Activated T-cell treated with anti-CD3 and anti-CD28 coated beads, Interleukin-2, amount 50 U/mL, for 48 hours (primary cell): ENCODE measurements around the gene SSBP2.
"Not testable (repeated sequence)": the region's sequence is repeated elsewhere in the genome, so short reads cannot be mapped to it uniquely, and the experiment has no call there.

Experiments
- DNase-seq, 2 experiments: peaks; one replicate each; pipeline ENCODE4 v3.0.0-alpha.2; 2020

The SSBP2 gene

DNA sequence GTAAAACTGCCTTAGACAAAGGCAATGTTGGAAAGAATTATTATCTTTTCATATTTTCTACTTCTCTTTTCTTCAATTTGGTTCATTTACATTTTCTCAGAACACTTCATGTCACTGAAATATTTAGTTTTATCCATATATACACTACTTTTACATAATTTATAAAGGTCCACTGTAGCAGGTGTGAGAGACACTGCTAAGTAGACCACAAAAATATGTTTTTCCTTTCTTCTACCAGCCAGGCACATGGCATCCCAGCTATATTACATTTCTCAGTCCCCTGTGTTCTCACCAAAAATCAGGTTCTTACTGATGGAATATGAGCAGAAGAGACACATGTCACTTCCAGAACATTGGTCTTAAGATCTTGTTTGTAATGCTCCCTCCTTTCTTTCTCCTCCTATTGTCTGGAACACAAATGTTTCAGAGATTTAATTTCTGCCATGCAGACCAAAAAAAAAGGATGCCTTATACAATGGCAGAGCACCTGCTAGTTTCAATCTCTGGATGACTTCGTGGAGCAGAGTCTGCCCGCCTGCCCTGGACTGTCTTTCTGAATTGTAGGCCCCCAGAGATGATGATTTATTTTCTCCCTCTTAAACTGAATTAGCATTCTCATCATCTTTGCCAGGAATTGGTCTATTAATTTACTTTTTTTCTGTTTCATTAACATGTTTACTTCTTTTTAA, 231.5 kb downstream of the SSBP2 start:
- DNase-seq: no peak

DNA sequence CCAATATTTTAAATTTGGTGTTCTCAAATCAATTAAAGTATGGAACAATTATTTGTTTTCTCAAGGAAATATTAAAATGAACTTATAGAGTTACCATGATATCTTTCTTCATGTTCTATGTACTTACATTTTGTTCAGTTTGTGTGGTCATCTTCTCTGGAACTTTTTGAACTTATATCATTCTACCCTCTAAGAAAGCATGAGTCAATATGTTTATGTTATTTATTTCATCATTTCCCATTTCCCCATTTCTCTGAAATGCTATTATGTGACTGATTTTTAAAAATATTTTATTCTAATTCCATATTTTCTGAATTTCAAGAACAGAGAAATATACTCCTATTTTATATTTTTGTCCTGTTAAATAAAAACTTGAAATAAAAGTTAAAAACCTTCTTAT, 233.4 kb downstream of the SSBP2 start:
- no peak for DNase-seq

DNA sequence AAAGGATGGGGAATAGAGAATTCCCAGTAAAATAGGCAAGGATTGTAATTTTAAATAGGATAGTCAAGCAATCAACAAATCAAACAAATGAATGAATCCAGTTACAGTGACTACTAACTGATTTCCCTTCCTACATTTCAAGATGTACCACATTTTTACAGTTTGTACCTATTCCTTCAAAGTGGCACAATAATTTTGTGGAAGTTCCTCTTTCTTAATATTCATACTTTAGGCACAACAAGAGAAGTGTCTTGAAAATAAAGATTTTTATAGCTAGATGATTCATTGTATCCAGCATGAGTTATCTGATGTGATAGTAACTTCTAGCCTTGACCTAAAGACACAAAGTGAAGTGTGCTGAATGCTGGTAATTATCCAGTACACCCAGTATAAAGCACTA, 234.8 kb downstream of the SSBP2 start:
- DNase-seq: no peak

DNA sequence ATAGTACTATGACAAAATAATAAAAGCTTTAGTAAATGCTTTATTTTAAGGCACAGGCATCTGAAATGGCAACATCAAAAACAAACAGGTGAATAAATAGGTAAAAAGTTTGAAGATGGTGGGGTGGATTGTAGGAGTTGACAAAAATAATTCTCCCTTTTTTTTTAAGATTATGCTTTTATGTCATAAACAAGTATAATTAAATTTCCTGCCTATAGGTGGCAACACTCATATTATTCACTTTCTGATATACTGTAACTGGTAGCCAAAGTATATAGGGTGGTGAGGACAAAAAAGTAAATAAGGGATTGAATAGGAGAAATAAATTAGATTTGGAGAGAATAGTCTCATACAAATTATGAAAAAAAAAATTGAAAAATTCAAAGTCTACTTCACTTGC, 236.9 kb downstream of the SSBP2 start:
- no peak for DNase-seq

DNA sequence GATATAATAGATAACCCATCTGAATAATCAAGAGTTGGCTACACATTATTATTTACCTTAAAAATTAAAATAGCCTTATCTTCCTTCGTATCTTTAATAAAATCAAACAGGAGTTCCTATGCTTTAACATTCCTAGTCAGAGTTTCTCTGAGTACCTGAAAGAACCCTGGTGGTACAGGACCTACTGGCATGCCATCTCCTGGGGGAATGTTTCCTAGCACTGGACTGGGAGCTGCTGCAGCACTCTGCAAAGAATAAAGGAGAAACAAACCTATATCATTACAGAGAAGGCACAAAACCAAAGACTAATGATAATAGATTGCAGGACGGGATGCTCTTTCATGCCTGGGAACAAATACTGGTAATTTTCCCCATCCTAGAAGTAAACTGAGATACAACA, 237.4 kb downstream of the SSBP2 start:
- DNase-seq: no peak

DNA sequence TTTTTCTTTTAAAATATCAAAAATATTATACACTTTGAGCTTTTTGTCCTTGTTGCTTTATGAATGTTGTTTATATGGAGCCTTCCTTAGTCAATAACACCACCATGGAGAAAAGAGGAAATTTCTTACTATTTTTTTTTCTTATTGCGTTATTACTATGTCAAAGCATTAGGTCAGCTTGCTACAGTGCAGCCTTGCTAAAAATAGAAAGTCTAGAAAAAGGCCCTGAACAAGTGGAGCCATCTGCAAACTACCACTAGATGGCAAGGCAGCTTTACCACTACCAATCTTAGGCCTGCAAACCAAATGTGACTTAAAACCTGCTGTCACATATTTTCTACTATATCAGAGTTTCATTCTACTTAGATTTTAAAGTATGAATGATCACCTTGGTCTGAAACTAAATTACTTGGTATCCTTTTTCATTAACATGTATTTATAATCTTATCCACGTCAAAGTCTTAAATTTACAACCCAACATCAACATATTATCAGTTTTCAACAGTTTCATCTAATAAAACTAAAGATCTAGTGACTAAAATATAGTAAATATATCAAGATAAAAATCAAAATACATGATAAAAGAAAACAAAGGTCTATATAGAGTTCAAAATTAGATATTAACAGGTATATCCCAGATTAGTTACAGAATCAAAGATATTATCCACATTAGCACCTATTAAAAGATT, 243.9 kb downstream of the SSBP2 start:
- no peak for DNase-seq

DNA sequence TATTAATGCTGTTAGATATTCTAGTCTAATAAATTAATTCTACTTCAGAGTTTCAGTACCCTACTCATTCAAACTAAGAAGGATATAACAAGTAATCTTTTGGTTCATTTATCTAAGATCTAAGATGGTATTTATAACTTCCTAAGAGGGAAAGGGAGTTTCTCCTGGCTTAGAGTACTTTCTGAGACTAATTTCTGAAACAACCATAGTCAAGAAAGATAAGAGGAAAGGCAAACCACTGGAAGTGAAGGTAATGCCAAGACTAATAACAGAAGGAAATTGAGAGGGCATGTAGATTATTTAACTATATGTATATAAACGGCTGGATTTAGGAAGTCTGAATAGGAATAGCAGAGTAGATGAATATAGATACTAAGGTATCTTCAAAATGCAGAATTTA, 244.5 kb downstream of the SSBP2 start:
- DNase-seq: no peak

DNA sequence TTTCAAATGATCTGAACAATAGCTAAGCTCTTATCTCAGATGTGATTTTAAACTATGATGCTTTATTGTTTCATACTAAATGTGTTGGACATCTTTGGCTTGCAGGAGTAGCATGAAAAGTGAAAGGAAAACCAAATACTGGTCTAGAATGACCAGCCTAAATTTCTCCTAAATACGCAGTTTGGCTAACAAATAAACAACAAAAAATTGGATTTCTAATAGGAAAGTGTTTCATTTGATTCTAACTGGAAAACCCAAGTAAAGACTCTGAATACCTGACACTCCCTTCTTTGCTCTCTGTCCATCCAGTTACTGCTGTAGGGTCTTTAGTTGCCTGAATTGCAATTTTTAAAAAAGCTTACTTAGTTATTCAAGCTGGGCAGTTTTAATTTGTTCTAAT, 245.2 kb downstream of the SSBP2 start:
- DNase-seq: no peak

DNA sequence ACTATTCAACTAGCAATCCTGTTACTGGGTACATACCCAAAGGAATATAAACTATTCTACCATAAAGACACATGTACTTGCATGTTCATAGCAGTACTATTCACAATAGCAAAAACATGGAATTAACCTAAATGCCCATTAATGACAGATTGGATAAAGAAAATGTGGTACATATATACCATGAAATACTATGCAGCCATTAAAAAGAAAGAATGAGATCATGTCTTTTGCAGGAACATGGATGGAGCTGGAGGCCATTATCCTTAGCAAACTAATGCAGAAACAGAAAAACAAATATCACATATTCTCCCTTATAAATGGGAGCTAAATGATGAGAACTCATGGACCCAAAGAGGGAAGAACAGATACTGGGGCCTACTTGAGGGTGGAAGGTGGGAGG, 247.3 kb downstream of the SSBP2 start:
- not testable (repeated sequence) for DNase-seq

DNA sequence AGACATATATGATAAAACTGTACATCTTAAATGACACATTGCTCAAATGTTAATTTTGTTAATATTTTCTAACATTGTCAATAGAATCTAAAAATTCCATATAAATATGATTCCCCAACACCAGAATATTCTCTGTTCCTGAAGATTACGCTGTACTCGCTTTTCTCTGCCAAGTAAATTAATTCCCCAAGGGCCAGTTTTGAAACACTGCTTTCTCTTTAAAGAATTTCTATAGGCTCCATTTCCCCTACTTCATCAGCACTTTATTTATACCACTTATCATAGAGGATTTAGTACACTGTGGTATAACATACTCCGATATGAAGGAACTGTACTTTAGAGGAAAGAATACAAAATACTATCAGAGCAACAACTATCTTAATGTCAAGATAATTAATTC, 255.6 kb downstream of the SSBP2 start:
- DNase-seq: no peak

DNA sequence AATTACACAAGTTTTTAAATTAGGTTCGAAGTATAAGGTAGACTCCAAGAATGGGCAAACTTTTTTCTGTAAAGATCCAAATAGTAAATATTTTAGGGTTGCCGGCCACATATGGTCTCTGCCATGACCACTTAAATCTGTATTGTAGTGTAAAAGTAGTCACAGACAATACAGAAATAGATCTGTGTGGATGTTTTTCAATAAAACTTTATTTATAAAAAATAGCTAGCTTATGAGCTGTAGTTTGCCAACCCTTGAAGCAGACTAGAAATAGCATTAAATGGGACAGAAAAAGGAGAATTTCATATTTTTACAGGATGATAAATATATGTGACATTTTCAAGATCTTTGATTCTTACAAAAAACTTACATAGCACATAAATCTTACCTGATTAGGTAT, 262.0 kb downstream of the SSBP2 start:
- DNase-seq: no peak

DNA sequence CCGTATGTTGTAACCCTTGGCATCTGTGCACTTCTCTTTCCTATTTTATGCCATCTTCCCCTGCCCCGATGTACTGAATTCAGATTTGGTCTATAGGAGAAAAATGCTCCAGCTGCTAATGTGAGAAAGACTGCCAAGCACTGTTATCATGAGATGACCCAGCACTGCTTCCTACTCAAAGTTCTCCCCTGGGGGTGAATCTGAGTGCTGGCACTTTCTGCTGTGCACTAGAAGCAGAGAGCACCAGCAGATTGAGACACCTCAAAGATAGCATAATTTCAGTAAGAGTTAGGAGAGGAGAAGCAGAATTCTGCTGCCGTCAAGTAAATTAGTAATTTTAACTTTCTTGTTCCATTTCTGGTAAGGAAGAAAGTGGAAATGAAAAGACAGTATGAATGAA, 264.2 kb downstream of the SSBP2 start:
- DNase-seq: no peak

DNA sequence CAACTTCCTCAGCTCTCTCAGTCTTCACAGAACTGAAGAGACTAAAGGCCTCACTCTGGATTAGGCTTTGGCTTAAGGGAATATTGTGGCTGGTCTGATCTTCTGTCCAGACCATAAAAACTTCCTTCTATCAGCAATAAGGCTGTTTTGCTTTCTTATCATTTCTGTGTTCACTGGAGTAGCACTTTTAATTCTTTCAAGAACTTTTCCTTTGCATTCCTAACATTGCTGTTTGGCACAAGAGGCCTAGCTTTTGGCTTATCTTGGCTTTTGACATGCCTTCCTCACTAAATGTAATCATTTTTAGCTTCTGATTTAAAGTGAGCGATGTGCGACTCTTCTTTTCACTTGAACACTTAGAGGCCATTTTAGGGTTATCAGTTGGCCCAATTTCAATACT, 268.3 kb downstream of the SSBP2 start:
- DNase-seq: no peak

DNA sequence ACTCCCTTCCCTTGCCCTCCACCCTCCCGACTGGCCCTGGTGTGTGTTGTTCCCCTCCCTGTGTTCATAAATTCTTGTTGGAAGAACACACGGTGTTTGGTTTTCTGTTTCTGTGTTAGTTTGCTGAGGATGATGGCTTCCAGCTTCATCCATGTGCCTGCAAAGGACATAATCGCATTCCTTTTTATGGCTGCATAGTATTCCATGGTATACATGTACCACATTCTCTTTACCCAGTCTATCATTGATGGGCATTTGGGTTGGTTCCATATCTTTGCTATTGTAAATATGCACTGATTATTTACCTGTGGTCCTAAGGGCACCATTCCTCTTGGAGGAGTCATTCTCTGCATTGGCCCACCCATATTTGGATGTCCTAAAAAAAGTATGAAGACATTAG, 277.5 kb downstream of the SSBP2 start:
- DNase-seq: not testable (repeated sequence)

DNA sequence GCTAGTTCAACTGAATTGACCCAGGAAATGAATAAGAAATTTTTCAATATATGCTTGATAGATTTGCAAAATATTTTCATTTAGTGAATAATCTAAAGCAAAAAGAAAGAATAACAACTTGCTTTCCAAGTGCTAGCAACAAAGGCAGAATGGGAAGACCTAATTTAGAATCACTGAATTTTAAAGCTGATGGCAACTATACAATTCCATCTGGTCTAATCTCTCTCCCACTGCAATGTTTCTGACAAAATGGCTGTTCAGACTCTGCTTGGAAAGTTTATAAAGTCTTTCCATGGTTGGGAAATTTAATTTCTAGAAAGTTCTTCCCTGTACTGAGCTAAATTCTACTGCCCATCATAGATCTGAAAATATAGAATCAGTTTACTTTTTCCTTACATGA, 281.2 kb downstream of the SSBP2 start:
- DNase-seq: no peak

DNA sequence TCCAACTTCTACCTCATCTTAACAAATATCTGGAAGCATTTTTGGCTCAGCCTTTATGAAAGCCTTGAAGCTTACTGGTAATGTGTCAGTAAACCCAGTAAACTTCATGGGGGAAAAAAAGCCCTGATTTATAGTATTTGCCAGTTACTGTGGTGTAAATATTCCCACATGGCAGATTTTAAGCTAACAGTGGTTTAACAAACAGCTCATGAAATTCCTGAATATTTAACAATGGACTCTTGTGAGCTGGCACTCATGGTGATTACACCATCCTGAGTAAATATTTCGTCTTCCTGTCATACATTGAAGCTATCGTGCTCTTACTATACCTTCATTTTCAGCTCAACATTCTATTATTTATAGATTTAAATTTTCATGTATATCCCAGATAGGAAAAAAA, 300.0 kb downstream of the SSBP2 start:
- no peak for DNase-seq

DNA sequence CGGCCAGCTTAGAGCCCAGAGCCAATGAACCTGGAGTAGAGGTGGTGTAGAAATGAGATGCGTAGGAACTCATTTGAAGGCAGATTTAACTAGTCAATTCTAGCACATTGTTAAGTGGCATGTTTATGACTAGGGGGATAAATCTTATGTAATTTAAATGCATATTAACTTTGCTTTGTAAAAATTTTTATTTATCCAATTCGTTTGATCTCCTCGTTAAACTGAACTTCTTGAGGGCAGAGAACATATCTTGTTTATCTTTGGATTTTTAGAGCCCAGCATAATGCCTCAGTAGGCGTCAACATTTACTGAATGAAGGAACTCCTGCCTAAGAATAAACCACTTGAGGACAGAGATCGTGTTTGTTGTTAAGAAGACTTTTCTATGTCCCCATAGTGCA, 315.9 kb downstream of the SSBP2 start:
- DNase-seq: no peak

DNA sequence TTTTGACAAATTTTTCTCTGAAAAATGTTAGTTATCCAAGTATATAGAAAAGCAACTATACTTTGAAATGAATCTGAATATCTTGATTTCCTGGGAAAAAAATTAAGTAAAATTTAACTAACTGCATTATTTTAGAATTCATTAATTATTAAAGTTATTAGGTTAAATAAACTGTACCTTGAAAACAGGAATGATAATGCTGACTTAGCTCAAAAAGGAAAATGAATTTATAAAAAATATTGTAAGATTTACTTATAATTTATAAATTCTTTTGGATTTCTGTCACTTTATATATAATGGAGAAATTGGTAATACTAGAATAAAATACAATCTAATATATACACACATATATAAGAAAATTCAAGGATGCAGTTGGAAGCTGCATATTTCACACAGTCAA, 320.9 kb downstream of the SSBP2 start:
- no peak for DNase-seq

DNA sequence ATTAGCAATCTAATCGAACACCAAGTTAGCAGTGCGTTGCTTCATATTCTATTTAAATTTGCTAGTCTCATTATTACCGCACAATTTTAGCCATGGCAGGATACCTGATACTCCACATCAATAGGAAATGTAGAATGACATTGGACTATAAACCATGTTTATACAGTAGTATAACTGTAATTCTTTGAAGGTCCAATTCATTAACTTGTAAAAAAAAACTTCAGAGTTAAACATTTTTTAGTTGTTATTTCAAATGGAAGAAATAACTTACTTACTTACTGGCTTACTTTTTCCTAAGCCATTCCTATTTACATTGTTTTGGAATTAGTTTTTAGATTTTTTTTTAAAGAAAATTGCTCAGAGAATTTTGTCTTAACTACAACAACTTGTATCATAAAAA, 321.5 kb downstream of the SSBP2 start:
- no peak for DNase-seq

DNA sequence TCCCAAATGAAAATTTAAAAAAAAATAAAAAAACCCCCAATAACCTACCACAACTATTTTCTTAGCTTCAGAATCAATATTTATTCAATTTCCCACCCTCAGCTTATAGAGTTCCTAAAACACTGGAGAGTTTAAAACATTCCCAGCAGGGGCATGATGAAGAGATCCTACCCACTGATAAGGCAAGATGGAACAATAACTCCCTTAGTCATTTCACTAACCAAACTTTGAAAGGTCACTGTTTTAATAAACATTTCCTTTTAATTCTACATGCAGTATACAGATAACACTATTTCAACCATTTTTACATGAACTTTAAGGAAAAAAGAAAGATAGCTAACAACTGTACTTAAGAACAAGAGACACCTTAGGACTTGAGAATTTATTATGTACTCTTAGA, 322.0 kb downstream of the SSBP2 start:
- no peak for DNase-seq

DNA sequence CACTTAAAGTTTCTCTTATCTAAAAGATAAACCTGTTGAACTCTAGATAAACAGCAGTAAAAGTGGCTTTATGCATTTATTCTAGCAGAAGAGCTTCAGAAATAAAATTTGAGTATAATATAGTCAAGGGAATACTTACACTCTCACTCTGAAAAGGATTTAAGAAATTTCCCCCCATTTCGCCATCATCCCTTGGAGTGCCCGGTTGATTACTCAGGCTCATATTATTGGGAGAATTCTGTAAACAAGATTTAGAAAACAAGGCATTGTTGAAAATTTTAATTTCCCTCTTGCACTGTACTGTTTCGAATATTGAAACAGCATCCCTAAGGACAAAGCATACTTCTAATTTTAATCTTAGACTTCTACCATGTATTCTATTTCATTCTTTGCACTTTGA, 322.5 kb downstream of the SSBP2 start:
- no peak for DNase-seq

DNA sequence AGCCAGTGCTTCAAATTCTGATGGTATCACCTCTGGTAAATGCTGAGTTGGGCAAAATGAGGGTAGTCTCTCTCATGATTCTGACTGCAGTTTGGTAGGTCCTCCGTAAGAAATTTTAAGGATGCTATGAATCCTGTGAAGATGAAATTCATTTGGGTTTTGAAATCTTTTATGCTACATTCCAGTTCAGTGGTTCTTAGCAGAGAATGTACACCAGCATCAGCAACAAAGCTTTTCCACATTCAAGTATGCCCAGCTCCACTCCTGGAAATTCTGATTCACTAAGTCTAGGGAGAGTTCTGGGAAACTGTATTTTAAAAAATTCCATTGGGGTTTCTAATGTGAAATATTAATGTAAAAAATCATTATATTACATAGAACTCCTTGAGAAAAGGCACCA, 323.3 kb downstream of the SSBP2 start:
- DNase-seq: no peak

DNA sequence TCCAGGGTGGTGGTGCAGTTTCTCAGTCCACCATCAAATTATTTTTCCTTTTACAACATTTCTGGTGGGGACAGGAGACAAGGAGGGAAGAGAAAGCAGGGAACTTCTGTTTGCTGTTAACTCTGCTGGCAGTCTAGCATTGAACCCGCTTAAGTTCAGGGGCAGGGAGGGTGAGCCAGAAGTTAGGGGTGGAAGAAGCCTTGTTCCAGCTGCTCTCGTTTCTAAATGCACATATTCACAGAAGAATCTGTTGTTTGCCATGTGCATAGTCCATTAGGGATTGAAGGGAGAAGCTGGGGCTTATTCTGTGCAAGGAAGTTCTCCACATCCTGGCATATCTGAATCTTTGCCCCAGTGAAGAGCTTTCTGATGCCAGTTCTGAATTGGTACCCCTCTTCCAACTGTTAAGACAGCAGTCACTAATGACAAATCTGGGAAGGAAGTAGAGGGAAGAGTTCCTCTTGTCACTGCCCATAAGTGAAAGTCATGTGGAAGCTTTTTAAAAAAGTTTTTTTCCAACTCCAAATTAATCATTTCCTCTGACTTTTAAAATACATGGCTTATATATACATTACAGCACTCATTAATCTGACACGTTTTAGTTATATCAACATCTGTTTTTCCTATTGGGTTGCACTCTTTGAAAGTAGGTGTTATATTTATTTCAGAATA, 324.4 kb downstream of the SSBP2 start:
- DNase-seq: no peak

DNA sequence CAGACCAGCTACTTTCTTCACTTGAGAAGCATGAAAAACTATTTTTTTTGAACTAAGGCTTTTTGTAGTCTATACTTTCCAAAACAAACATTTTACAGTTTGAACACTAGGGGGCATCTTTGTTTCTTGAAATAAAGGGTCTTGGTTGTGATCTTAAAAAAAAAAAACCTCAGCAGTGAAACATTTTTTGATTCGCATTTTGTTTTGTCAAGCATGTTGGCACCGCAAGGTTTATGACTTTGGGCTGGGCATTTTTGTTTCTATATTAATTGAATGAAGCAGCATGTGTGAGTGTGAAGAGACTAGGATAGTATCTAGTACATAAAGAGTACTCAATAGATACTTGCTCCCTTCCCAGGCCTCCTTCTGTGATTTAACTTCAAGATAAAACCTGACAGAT, 325.3 kb downstream of the SSBP2 start:
- DNase-seq: no peak

DNA sequence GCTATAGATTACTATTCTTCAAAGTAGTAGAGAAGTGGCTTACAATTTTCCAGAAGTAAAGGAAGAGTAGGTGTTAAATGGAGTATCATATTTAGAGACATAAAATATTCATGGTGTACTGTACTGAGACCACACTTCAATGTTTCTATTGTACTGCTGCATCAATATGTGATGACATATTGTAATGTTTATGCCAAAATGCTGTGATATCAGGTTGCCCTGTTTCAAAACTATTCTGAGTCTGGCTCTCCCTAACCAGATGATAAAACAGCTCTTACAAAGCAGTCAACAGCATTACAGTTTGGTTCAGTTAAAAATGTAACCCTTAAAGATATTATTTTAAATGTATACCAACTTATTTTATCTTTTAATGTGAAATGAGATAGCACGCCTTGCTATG, 326.2 kb downstream of the SSBP2 start:
- no peak for DNase-seq
